HG03558 (cell line): ENCODE measurements around the gene PRAMEF6.
"Not testable (repeated sequence)": the region's sequence is repeated elsewhere in the genome, so short reads cannot be mapped to it uniquely, and the experiment has no call there.

Experiments
- ATAC-seq: cut with Tn5 transposase; IDR thresholded peaks from one replicate; pipeline ENCODE4 v1.9.1; 2021; ENCODE audit warnings: moderate number of reproducible peaks; ENCODE audit not compliant: unreplicated experiment; ENCODE audit errors: extremely low read depth

The PRAMEF6 gene

DNA sequence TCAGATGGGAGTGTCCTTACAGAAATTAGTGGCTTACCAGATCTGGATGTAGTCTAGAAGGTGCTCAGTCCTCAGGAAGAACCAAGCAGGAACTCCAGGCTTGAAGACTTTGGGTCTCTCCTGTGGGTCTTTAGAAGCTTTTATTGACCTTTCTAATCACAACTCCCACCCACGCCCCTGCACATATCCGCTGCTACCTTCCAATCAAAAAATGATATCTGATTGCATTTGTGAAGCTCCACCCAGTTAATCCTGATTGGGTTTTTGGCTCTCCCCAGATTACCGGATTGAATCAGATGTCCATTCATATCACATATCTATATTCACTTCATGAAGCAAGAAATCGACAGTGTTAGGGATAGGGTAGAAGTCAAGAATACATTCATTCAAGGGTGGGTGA, at the start of gene PRAMEF6:
Gene PRAMEF6, minus strand, starts transcription at position 101 of the 400 bp plus-strand sequence. CDS start 5,062 bp downstream, outside the sequence.
- not testable (repeated sequence) for ATAC-seq

DNA sequence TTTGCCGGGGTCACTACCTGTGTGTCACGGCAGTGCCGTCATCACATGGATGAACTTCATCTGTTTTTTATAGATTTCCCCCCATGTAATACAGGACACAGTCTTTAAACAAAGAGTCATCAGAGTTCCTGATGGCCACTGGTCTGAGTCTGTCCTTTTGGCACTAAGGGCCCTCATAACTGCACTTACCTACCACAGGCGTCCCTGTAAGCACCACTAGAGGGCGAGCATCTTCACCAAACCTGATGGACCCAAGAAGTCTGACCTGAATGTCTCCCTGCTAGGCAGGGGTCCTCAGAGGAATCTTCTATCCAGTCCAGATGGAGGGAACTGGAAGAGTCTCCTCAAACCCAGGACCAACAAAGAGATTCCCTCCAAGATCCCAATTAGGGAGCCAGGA, 23.0 kb downstream of the PRAMEF6 start:
- not testable (repeated sequence) for ATAC-seq

DNA sequence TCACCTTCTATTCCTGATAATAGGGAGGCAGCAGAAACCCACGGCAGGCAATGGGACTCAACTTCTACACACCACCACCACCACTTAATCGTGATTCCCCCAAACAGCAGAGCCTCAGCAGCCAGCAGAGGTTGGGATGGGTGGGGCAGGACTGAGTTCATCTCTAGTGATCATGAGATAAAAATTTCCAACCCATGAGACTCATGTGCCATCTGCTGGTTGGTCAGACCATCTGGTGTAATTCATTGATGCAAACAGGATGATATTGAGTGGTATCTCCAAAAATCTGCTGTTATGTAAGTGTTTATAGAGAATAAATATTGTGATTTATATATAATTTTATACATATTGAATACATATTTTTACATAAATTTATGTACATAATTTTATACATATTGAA, 25.6 kb downstream of the PRAMEF6 start:
- ATAC-seq = not testable (repeated sequence)

DNA sequence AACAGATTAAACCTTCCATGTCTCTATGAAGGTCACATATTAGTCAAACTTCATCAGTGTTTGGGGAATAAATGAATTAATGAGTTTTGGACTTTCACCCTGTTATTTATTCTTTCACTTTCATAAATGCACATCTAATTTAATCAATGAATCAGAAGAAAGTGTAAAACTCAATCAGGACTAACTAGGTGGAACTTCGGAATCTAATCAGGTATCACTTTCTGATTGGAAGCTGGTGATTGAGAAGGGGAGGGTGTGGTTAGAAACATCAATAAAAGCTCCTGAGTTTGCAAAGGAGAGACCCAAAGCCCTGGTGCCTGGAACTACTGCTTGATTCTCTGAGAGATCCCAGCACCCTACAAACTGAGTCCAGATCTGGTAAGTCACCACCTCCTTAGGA, 31.1 kb downstream of the PRAMEF6 start, which contains the start of gene PRAMEF7:
Gene PRAMEF7, plus strand, starts transcription at position 301 of the 400 bp plus-strand sequence. CDS start 1,083 bp downstream, outside the sequence.
- not testable (repeated sequence) for ATAC-seq

DNA sequence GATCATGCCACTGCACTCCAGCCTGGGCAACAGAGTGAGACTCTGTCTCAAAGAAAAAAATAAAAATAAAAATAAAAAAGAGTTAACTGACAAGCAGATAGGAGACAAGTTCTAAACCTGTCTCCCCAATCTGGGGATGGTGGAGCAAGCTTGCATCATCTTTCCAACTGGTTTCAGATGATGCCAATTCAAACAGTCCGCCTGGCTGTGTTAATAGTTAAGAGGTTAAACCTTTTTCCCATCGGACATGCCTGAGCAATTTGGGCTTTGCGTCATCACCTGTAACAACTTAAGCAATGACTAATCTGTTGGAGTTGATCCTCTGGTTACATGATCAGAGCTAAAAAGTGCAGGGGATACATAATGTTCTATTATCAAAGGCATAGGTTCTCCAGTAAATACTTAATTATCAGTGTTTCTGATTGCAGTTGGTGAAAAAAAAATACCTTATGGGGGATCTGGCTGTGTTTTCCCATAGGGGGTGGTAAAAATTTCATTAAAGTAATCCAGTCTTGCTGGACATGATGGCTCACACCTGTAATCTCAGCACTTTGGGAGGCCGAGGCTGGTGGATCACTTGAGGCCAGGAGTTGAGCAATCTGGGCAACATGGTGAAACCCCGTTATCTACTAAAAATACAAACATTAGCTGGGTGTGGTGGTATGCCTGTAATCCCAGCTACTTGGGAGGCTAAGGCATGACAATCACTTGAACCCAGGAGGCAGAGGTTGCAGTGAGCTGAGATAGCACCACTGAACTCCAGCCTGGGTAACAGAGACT, 43.4 kb downstream of the PRAMEF6 start:
- ATAC-seq = not testable (repeated sequence)

DNA sequence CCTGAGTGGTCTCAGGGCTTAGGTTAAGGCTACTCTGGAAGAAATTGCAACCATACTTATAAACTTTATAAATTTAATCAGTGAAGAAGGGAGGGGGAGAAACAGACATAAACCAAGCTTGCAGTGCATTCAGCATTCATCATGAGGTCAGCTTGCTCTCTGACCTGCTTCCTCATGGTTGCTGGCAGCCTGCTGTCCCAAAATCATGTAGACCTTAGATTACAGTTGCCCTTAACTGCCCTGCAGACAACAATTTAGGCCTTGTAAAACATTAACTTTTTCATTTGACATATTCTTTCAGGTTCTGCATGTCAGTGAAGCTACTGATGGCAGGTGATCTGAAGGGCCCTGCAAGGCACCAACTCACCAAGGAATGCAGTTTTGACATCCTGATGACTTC, 48.2 kb downstream of the PRAMEF6 start:
- not testable (repeated sequence) for ATAC-seq

DNA sequence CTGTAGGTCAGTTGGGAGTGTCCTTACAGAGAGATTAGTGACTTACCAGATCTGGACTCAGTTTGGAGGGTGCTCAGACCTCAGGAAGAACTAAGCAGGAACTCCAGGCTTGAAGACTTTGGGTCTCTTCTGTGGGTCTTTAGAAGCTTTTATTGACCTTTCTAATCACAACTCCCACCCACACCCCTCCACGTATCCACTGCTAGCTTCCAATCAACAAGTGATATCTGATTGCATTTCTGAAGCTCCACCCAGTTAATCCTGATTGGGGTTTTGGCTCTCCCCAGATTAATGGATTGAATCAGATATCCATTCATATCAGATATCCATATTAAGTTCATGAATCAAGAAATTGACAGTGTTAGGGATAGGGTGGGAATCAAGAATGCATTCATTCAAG, 49.2 kb downstream of the PRAMEF6 start, which contains the start of gene PRAMEF10:
Gene PRAMEF10, minus strand, starts transcription at position 101 of the 400 bp plus-strand sequence. CDS start 2,423 bp downstream, outside the sequence.
- ATAC-seq = not testable (repeated sequence)
